HCT116 (cell line): ENCODE data around the gene TMTC2. TPM values are rescaled to one million over a fixed set of nuclear protein-coding genes. Genes with fewer than 3 reads are reported as not detected.

Experiments used
- ATAC-seq: fragments of 200-7000 bp; cut with Tn5 transposase; 2 replicates; pipeline ENCODE4 v1.9.1; 2020; ENCODE audit warnings: mild to moderate bottlenecking, moderate library complexity
- BruUV-seq: library from RNA; stranded (reverse); fragments of 400-500 nt; replicated peaks from 2 replicates; lab custom pipeline; 2021; lab: Mats Ljungman, UMichigan
- CTCF ChIA-PET: fragments of 300-600 bp; sonication (Branson Sonifier 250); formaldehyde crosslinking; loops from one replicate; lab custom pipeline; 2021; ENCODE audit warnings: antibody characterized with exemption; lab: Charles Lee
- POLR2A ChIA-PET: fragments of 300-600, 350-600 bp; sonication (Branson Sonifier 250); formaldehyde crosslinking; loops from one replicate; lab custom pipeline; 2021; ENCODE audit warnings: antibody characterized with exemption; lab: Charles Lee
- RAD21 ChIA-PET, 2 experiments: fragments of 300-600 bp; sonication (Branson Sonifier 250); formaldehyde crosslinking; loops; one replicate each; lab custom pipeline; 2023; ENCODE audit warnings: low total read pairs in 2 of 2; ENCODE audit not compliant: uncharacterized antibody in 2 of 2, unreplicated experiment in 2 of 2, low non-redundant PET in 1 of 2; lab: Charles Lee
- DNase-seq: peaks from one replicate; pipeline ENCODE4 v3.0.0-alpha.2; 2010; ENCODE audit warnings: low read depth, low spot score
- H2AFZ ChIP-seq: fragments of 200-600 bp; shearing (Covaris generic), sonication (generic); 2 replicates; pipeline ENCODE4 v1.6.1; 2017; ENCODE audit warnings: low read depth, mixed run types, mixed read lengths, antibody characterized with exemption, low read length; ENCODE audit not compliant: poor library complexity, severe bottlenecking
- H3K27ac ChIP-seq: 2 replicates; pipeline ENCODE4 v1.5.1; 2012; ENCODE audit warnings: low read depth, low read length
- H3K27me3 ChIP-seq: fragments of 200-600 bp; sonication (generic); 2 replicates; pipeline ENCODE4 v1.6.1; 2016; ENCODE audit warnings: mixed run types, low read length, mixed read lengths; ENCODE audit not compliant: insufficient read depth
- H3K36me3 ChIP-seq, 2 experiments: fragments of 200-500 bp in 1 of 2; fragments of 200-600 bp in 1 of 2; sonication (Bioruptor generic) in 1 of 2; sonication (generic) in 1 of 2; 2 replicates each; pipeline versions ENCODE4 v1.5.1 to v1.6.1; 2014 to 2016; ENCODE audit warnings: low read length in 2 of 2, inconsistent platforms in 1 of 2, mixed read lengths in 1 of 2, mixed run types in 1 of 2; ENCODE audit not compliant: insufficient read depth in 2 of 2, control insufficient read depth in 1 of 2
- H3K4me1 ChIP-seq, 2 experiments: fragments of 200-600 bp in 1 of 2; sonication (generic) in 1 of 2; 2 replicates each; pipeline versions ENCODE4 v1.5.1 to v1.6.1; 2012 to 2017; ENCODE audit warnings: low read length in 2 of 2, inconsistent platforms in 1 of 2, mild to moderate bottlenecking in 1 of 2, mixed read lengths in 1 of 2, mixed run types in 1 of 2, moderate library complexity in 1 of 2; ENCODE audit not compliant: insufficient read depth in 2 of 2, control insufficient read depth in 1 of 2
- H3K4me2 ChIP-seq: fragments of 200-600 bp; sonication (generic); 2 replicates; pipeline ENCODE4 v1.6.1; 2017; ENCODE audit warnings: mixed run types, low read length, mixed read lengths
- H3K4me3 ChIP-seq, 2 experiments: fragments of 200-600 bp in 1 of 2; sonication (generic) in 1 of 2; replicated peaks in 1 of 2; 2 replicates each; pipeline ENCODE4 v1.5.1; 2011 to 2016; ENCODE audit warnings: low read length in 2 of 2, control low read depth in 1 of 2, low read depth in 1 of 2, mild to moderate bottlenecking in 1 of 2, mixed read lengths in 1 of 2, mixed run types in 1 of 2
- H3K79me2 ChIP-seq: fragments of 200-600 bp; sonication (generic); 2 replicates; pipeline ENCODE4 v1.6.1; 2017; ENCODE audit warnings: mild to moderate bottlenecking, mixed run types, low read length, moderate library complexity, mixed read lengths; ENCODE audit not compliant: insufficient read depth
- H3K9ac ChIP-seq: fragments of 200-600 bp; sonication (generic); 2 replicates; pipeline ENCODE4 v1.6.1; 2016; ENCODE audit warnings: low read length, mixed read lengths
- H3K9me2 ChIP-seq: fragments of 200-600 bp; sonication (generic), shearing (Covaris generic); 2 replicates; pipeline ENCODE4 v1.6.1; 2017; ENCODE audit warnings: mixed run types, mild to moderate bottlenecking, moderate library complexity; ENCODE audit not compliant: insufficient read depth
- H3K9me3 ChIP-seq, 2 experiments: fragments of 200-500 bp in 1 of 2; fragments of 200-600 bp in 1 of 2; sonication (Bioruptor generic) in 1 of 2; sonication (generic) in 1 of 2; 2 replicates each; pipeline ENCODE4 v1.6.1; 2014 to 2017; ENCODE audit warnings: low read length in 2 of 2, mixed read lengths in 2 of 2, inconsistent platforms in 1 of 2, low read depth in 1 of 2, mild to moderate bottlenecking in 1 of 2, mixed run types in 1 of 2, moderate library complexity in 1 of 2; ENCODE audit not compliant: control insufficient read depth in 1 of 2, insufficient read depth in 1 of 2
- H4K20me1 ChIP-seq: fragments of 200-600 bp; sonication (generic), shearing (Covaris generic); 2 replicates; pipeline ENCODE4 v1.6.1; 2017; ENCODE audit warnings: mixed run types, mild to moderate bottlenecking, moderate library complexity; ENCODE audit not compliant: insufficient read depth
- CEBPB ChIP-seq: IDR thresholded peaks from 2 replicates; pipeline ENCODE4 v1.6.1; 2012; ENCODE audit warnings: low read depth
- EGR1 ChIP-seq: IDR thresholded peaks from 2 replicates; pipeline ENCODE4 v1.6.1; 2012; ENCODE audit warnings: low read depth
- EZH2 ChIP-seq: fragments of 200-600 bp; sonication (generic); IDR thresholded peaks from 2 replicates; pipeline ENCODE4 v1.6.1; 2017; ENCODE audit warnings: antibody characterized with exemption, mixed run types
- RAD21 ChIP-seq: IDR thresholded peaks from 2 replicates; pipeline ENCODE4 v1.6.1; 2012; ENCODE audit warnings: low read depth, mild to moderate bottlenecking
- SRF ChIP-seq: IDR thresholded peaks from 2 replicates; pipeline ENCODE4 v1.6.1; 2012; ENCODE audit warnings: low read depth
- TCF7L2 ChIP-seq: IDR thresholded peaks from 2 replicates; pipeline ENCODE4 v1.7.0; 2011; ENCODE audit warnings: borderline replicate concordance, inconsistent platforms; ENCODE audit not compliant: insufficient read depth, insufficient read length; ENCODE audit errors: extremely low read depth
- YY1 ChIP-seq: IDR thresholded peaks from 2 replicates; pipeline ENCODE4 v1.6.1; 2011; ENCODE audit warnings: low read length, low read depth, moderate library complexity, mild to moderate bottlenecking; ENCODE audit not compliant: insufficient replicate concordance; ENCODE audit errors: extremely low read depth
- ZNF274 ChIP-seq: fragments of 200-500 bp; sonication (Bioruptor generic); IDR thresholded peaks from 2 replicates; pipeline ENCODE4 v1.6.1; 2014; ENCODE audit warnings: mild to moderate bottlenecking, low read depth, low read length, inconsistent platforms
- intact Hi-C: fragments of 100-400 bp; cut with micrococcal nuclease; formaldehyde crosslinking; loops from 2 replicates; pipeline ENCODE4 v1.10.0; 2022
- total RNA-seq: library from RNA; stranded (reverse); gene quantifications from one replicate; pipeline ENCODE4 v1.2.1, GENCODE V29; 2021; ENCODE audit not compliant: unreplicated experiment
- TF ChIP-seq, protein P1 (sequence below): IDR thresholded peaks from 2 replicates; pipeline ENCODE4 v1.6.1; 2012
- TF ChIP-seq, protein P2 (sequence below): IDR thresholded peaks from 2 replicates; pipeline ENCODE4 v1.6.1; 2012

TMTC2 gene
- total RNA-seq, 1 experiment from 2014 or later: 11.5 TPM

DNA sequence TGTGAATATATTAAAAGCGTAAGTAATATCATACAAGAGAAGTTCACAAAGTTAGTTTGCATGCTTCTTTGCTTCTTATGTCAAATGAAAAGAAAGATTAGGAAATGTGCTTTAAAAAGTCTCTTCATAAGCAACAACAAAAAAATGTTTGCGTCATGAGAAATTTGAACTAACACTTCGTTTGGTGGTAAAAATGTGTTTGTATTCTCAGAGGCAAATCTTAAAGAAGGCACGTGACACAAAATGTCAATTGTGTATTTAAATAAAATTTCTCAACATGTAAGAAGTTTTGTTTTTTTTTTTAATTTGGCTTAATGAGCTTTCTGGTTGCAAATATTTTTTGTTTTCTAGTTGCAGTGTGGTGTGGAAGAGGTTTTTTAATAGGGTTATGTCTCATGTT lies 93.8 kb downstream of the TMTC2 start:
- intact Hi-C loops: no loop called here
- TF ChIP-seq YY1 (no peak), SRF (no peak), ZNF274 (no peak), CEBPB (no peak)
- TF ChIP-seq, protein P1, sequence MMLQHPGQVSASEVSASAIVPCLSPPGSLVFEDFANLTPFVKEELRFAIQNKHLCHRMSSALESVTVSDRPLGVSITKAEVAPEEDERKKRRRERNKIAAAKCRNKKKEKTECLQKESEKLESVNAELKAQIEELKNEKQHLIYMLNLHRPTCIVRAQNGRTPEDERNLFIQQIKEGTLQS: no peak
- no peak overlapping the region for H3K9ac ChIP-seq

DNA sequence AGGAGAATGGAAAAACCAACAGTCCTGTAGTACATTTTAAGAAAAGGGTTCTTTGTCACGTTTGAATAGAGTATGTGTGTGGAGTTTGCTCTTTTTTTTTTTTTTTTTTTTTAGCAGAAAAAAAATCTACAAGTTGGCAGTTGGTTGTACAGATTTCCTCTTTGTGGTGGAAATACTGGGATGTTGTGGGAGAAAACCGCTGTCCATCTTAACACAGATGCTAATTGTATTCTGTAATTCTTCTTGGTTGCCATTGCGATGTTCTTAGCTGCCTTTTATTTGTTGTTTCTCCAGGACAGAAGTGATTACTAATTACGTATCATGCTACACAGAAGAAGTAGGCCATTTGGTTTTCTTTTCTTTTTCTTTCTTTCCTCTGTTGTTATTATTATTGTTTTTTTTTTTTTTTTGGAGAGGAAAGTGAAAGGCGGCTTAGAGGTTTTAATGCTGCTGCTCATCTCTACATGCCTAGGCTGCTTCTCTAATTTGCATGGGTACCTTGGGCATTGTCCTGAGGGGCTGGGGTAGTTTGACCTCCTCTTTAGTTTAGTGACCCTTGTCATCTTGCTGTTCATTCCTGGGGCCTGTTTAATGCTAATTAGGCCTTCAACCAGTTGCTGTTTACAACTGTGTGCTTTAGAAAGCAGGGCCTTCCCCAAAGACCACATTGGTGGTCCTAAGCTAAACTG lies 94.7 kb downstream of the TMTC2 start:
- DNase-seq (no peak), ATAC-seq (no peak)
- H2AFZ ChIP-seq: no peak overlapping the region
- H3K27ac ChIP-seq: no peak overlapping the region
- H3K79me2 ChIP-seq: no peaks in the 10 kb centered on the region
- H3K9ac ChIP-seq: no peak overlapping the region
- H4K20me1 ChIP-seq: no peaks in the 10 kb centered on the region
- TF ChIP-seq RAD21 (no peak), EZH2 (no peak), TCF7L2 (no peak), YY1 (no peak), EGR1 (no peak), CEBPB (no peak)
- TF ChIP-seq, protein P2, sequence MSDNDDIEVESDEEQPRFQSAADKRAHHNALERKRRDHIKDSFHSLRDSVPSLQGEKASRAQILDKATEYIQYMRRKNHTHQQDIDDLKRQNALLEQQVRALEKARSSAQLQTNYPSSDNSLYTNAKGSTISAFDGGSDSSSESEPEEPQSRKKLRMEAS: no peak
- TF ChIP-seq, protein P1: no peak
- no peak overlapping the region for H3K4me2 ChIP-seq
- ChIA-PET RAD21 (no interaction called here), POLR2A (interaction anchor here (0.7 kb wide), 1 partner anchor 42 kb away, joined by 3 read pairs; no protein-coding TSS in a partner anchor), CTCF (no interaction called here)
- no TSS peak for BruUV-seq
- no peaks in the 10 kb centered on the region for H3K9me2 ChIP-seq
- no peaks in the 10 kb centered on the region for H3K9me3 ChIP-seq
- no peaks in the 10 kb centered on the region for H3K4me1 ChIP-seq
- no peaks in the 10 kb centered on the region for H3K36me3 ChIP-seq
- intact Hi-C loops: no loop called here
- no peak overlapping the region for H3K4me3 ChIP-seq
- no peaks in the 10 kb centered on the region for H3K27me3 ChIP-seq

More for the DNA sequence above, 93.8 kb downstream of the TMTC2 start:
- RAD21 ChIA-PET: no interaction called here
- H3K4me2 ChIP-seq: no peak overlapping the region
- DNase-seq (no peak), ATAC-seq (no peak)
- H3K4me3 ChIP-seq: no peak overlapping the region
- no peaks in the 10 kb centered on the region for H3K9me3 ChIP-seq
- POLR2A ChIA-PET: no interaction called here
- H3K27me3 ChIP-seq: no peaks in the 10 kb centered on the region
- no peaks in the 10 kb centered on the region for H3K9me2 ChIP-seq
- no peaks in the 10 kb centered on the region for H3K4me1 ChIP-seq
- no peaks in the 10 kb centered on the region for H3K79me2 ChIP-seq
- no peaks in the 10 kb centered on the region for H4K20me1 ChIP-seq
- no peak overlapping the region for H2AFZ ChIP-seq
- H3K36me3 ChIP-seq: no peaks in the 10 kb centered on the region
- CTCF ChIA-PET: no interaction called here
- H3K27ac ChIP-seq: no peak overlapping the region
- no TSS peak for BruUV-seq
